GM12891 (cell line): Measurements from ENCODE around the gene DHFR.
A peak's percentile ranks its signal among the peaks of the same experiment; 100 is the strongest.

ENCODE experiments used
- DNase-seq: peaks from one replicate; pipeline ENCODE4 v3.0.0; 2011; ENCODE audit warnings: low spot score; ENCODE audit not compliant: insufficient read length
- FAIRE-seq: peaks from 2 replicates; lab custom pipeline; 2011; peaks lifted over from hg19 to GRCh38; lab: Jason Lieb, UNC
- PAX5 ChIP-seq: IDR thresholded peaks from 2 replicates; pipeline ENCODE4 v1.6.1; 2011; ENCODE audit warnings: low read length, moderate library complexity, mild to moderate bottlenecking; ENCODE audit not compliant: insufficient read depth, severe bottlenecking
- POLR2A ChIP-seq: IDR thresholded peaks from 2 replicates; pipeline ENCODE4 v1.6.1; 2011; ENCODE audit warnings: low read depth, low read length, control low read depth
- POLR2AphosphoS5 ChIP-seq: IDR thresholded peaks from 2 replicates; pipeline ENCODE4 v1.6.1; 2011; ENCODE audit warnings: low read depth, low read length, control low read depth
- POU2F2 ChIP-seq: IDR thresholded peaks from 2 replicates; pipeline ENCODE4 v1.6.1; 2011; ENCODE audit warnings: low read depth, mild to moderate bottlenecking, control low read depth, low read length, moderate library complexity
- SPI1 ChIP-seq: IDR thresholded peaks from 2 replicates; pipeline ENCODE4 v1.6.1; 2011; ENCODE audit warnings: low read depth, low read length, control low read depth
- TAF1 ChIP-seq: IDR thresholded peaks from 2 replicates; pipeline ENCODE4 v1.6.1; 2011; ENCODE audit warnings: low read depth, low read length, control low read depth

DHFR gene

GRCh38 chr5:80607832-80608231 is 47.0 kb downstream of the DHFR start:
- TF ChIP-seq POU2F2, result no peak
- no peak for TF ChIP-seq PAX5
- TF ChIP-seq SPI1, result peak; percentile 63
- FAIRE-seq, result peak; percentile 68
- peak; percentile 16 for DNase-seq

- FAIRE-seq (no peak), DNase-seq (no peak)
- TF ChIP-seq PAX5 (no peak), POLR2A (no peak), TAF1 (no peak), SPI1 (no peak), POU2F2 (no peak), POLR2AphosphoS5 (no peak)
Measured at GRCh38 chr5:80607343-80607742, 47.4 kb downstream of the DHFR start.

GRCh38 chr5:80600943-80601693 is 53.7 kb downstream of the DHFR start:
- DNase-seq (no peak), FAIRE-seq (no peak)
- TF ChIP-seq TAF1 (no peak), SPI1 (no peak)

- DNase-seq (no peak), FAIRE-seq (no peak)
- no peak for TF ChIP-seq POU2F2
- TF ChIP-seq POLR2A, result no peak
- no peak for TF ChIP-seq SPI1
- no peak for TF ChIP-seq POLR2AphosphoS5
- TF ChIP-seq PAX5, result no peak
- TF ChIP-seq TAF1, result no peak
Measured at GRCh38 chr5:80597500-80597899, 57.3 kb downstream of the DHFR start.

GRCh38 chr5:80594810-80595209 is 60.0 kb downstream of the DHFR start:
- FAIRE-seq (no peak), DNase-seq (no peak)

GRCh38 chr5:80592761-80593160 is 62.0 kb downstream of the DHFR start:
- DNase-seq (no peak), FAIRE-seq (no peak)
- TF ChIP-seq SPI1 (no peak), POLR2A (no peak), PAX5 (no peak), POU2F2 (no peak), TAF1 (no peak), POLR2AphosphoS5 (no peak)

More at GRCh38 chr5:80594810-80595209, 60.0 kb downstream of the DHFR start:
- TF ChIP-seq POU2F2 (no peak), PAX5 (no peak), POLR2A (no peak)

GRCh38 chr5:80592105-80592504 is 62.7 kb downstream of the DHFR start:
- no peak for FAIRE-seq
- no peak for DNase-seq
- no peak for TF ChIP-seq POLR2AphosphoS5
- no peak for TF ChIP-seq POU2F2
- no peak for TF ChIP-seq TAF1
- TF ChIP-seq POLR2A, result no peak
- no peak for TF ChIP-seq PAX5

- no peak for TF ChIP-seq POLR2A
- no peak for TF ChIP-seq POU2F2
- TF ChIP-seq POLR2AphosphoS5, result no peak
- TF ChIP-seq SPI1, result no peak
- no peak for TF ChIP-seq TAF1
- TF ChIP-seq PAX5, result no peak
- FAIRE-seq (no peak), DNase-seq (no peak)
Measured at GRCh38 chr5:80591352-80591751, 63.4 kb downstream of the DHFR start.

GRCh38 chr5:80590766-80591165 is 64.0 kb downstream of the DHFR start:
- DNase-seq, result no peak
- no peak for FAIRE-seq
- TF ChIP-seq POLR2A, result no peak
- no peak for TF ChIP-seq TAF1
- TF ChIP-seq POU2F2, result no peak
- TF ChIP-seq POLR2AphosphoS5, result no peak
- no peak for TF ChIP-seq SPI1
- TF ChIP-seq PAX5, result no peak

- FAIRE-seq (no peak), DNase-seq (no peak)
- no peak for TF ChIP-seq POU2F2
- no peak for TF ChIP-seq POLR2AphosphoS5
- TF ChIP-seq SPI1, result no peak
- no peak for TF ChIP-seq POLR2A
- no peak for TF ChIP-seq PAX5
- no peak for TF ChIP-seq TAF1
Measured at GRCh38 chr5:80588858-80589540, 65.8 kb downstream of the DHFR start.
